HG02623 (cell line): ENCODE data around the gene NAPA.
A peak's percentile ranks its signal among the peaks of the same experiment; 100 is the strongest.

ENCODE experiments used
- ATAC-seq: cut with Tn5 transposase; IDR thresholded peaks from one replicate; pipeline ENCODE4 v1.9.1; 2021; ENCODE audit warnings: moderate library complexity; ENCODE audit not compliant: unreplicated experiment

The NAPA gene

GRCh38 chr19:47514869-47515588 lies at the start of gene NAPA:
NAPA (minus strand) TSS chr19:47515063; CDS start chr19:47514940, 123 bp downstream.
- peak; percentile 80 for ATAC-seq

GRCh38 chr19:47564081-47564480 lies 49.2 kb upstream of the NAPA start:
- ATAC-seq: no peak

- no peak for ATAC-seq
These were observed 46.7 kb upstream of the NAPA start for GRCh38 chr19:47561440-47562057.

- no peak for ATAC-seq
These were observed 46.1 kb upstream of the NAPA start for GRCh38 chr19:47560999-47561398.

GRCh38 chr19:47550129-47550528 lies 35.3 kb upstream of the NAPA start:
- no peak for ATAC-seq

- no peak for ATAC-seq
These were observed 34.5 kb upstream of the NAPA start for GRCh38 chr19:47549261-47549862.

- no peak for ATAC-seq
These were observed 32.3 kb upstream of the NAPA start for GRCh38 chr19:47547199-47547598.

GRCh38 chr19:47545061-47545948 lies 30.4 kb upstream of the NAPA start:
- no peak for ATAC-seq

GRCh38 chr19:47544476-47544875 lies 29.6 kb upstream of the NAPA start:
- no peak for ATAC-seq

GRCh38 chr19:47544075-47544474 lies 29.2 kb upstream of the NAPA start:
- no peak for ATAC-seq

- no peak for ATAC-seq
These were observed 27.2 kb upstream of the NAPA start for GRCh38 chr19:47542030-47542475.

- no peak for ATAC-seq
These were observed 26.7 kb upstream of the NAPA start for GRCh38 chr19:47541518-47541917.

- no peak for ATAC-seq
These were observed 25.9 kb upstream of the NAPA start for GRCh38 chr19:47540748-47541147.

GRCh38 chr19:47539747-47540311 lies 25.0 kb upstream of the NAPA start:
- no peak for ATAC-seq

- no peak for ATAC-seq
These were observed 23.9 kb upstream of the NAPA start for GRCh38 chr19:47538812-47539211.

GRCh38 chr19:47537493-47537892 lies 22.6 kb upstream of the NAPA start:
- ATAC-seq: no peak

- ATAC-seq: no peak
These were observed 19.8 kb upstream of the NAPA start for GRCh38 chr19:47534628-47535027.

GRCh38 chr19:47531640-47532387 lies 17.0 kb upstream of the NAPA start:
- ATAC-seq: no peak

GRCh38 chr19:47529018-47529742 lies 14.3 kb upstream of the NAPA start:
- ATAC-seq: no peak
